NB4 (cell line): ENCODE data around the gene NELL1.

Experiments used
- MYC ChIP-seq: IDR thresholded peaks from 2 replicates; pipeline ENCODE4 v1.6.1; 2011; ENCODE audit warnings: low read depth, low read length
- POLR2A ChIP-seq: IDR thresholded peaks from 2 replicates; pipeline ENCODE4 v1.6.1; 2011; ENCODE audit warnings: mild to moderate bottlenecking; ENCODE audit not compliant: insufficient read length; ENCODE audit errors: extremely low read depth
- TF ChIP-seq, protein P1 (sequence below): IDR thresholded peaks from one replicate; pipeline ENCODE4 v1.5.1; 2012; ENCODE audit warnings: low read depth, low read length

DNA sequence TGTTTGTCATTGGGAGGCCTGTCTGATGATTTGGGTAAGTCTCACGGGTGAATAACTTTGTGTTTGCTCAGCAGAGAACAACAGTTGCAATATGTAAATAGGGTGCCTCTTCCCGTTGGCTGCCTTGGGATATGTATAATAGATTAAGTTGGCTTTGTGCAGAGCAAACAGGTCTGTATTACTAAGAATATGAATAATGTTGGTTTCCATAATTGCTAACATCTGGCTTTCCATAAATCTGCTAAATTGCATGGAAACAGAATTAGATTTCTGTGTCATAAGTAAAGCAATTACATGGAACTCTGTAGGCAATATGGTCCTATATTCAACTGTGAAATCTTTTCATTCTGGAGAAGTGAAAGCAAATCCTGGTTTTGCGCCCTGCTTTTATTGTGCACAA lies 887.5 kb downstream of the NELL1 start:
- TF ChIP-seq, protein P1, sequence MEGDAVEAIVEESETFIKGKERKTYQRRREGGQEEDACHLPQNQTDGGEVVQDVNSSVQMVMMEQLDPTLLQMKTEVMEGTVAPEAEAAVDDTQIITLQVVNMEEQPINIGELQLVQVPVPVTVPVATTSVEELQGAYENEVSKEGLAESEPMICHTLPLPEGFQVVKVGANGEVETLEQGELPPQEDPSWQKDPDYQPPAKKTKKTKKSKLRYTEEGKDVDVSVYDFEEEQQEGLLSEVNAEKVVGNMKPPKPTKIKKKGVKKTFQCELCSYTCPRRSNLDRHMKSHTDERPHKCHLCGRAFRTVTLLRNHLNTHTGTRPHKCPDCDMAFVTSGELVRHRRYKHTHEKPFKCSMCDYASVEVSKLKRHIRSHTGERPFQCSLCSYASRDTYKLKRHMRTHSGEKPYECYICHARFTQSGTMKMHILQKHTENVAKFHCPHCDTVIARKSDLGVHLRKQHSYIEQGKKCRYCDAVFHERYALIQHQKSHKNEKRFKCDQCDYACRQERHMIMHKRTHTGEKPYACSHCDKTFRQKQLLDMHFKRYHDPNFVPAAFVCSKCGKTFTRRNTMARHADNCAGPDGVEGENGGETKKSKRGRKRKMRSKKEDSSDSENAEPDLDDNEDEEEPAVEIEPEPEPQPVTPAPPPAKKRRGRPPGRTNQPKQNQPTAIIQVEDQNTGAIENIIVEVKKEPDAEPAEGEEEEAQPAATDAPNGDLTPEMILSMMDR, result no peak
- TF ChIP-seq POLR2A, result no peak
- TF ChIP-seq MYC, result no peak
